Panc1 (cell line): Measurements from ENCODE around the gene FAM83B. TPM values are rescaled to one million over a fixed set of nuclear protein-coding genes. Genes with fewer than 3 reads are reported as not detected.

Source experiments
- ATAC-seq: fragments of 200-7000 bp; cut with Tn5 transposase; 2 replicates; pipeline ENCODE4 v1.9.1; 2020; ENCODE audit warnings: mild to moderate bottlenecking, moderate library complexity
- BruUV-seq: library from RNA; stranded (reverse); fragments of 400-500 nt; replicated peaks from 2 replicates; lab custom pipeline; 2021; lab: Mats Ljungman, UMichigan
- CTCF ChIA-PET: fragments of 300-600 bp; sonication (Branson Sonifier 250); formaldehyde crosslinking; loops from one replicate; lab custom pipeline; 2022; ENCODE audit warnings: antibody characterized with exemption; lab: Charles Lee
- POLR2A ChIA-PET: fragments of 300-600 bp; sonication (Branson Sonifier 250); formaldehyde crosslinking; loops from one replicate; lab custom pipeline; 2022; ENCODE audit warnings: antibody characterized with exemption; lab: Charles Lee
- DNase-seq: peaks from one replicate; pipeline ENCODE4 v3.0.0-alpha.2; 2010; ENCODE audit warnings: low read depth, low spot score
- H3K27ac ChIP-seq: 2 replicates; pipeline ENCODE4 v1.5.1; 2011; ENCODE audit warnings: mild to moderate bottlenecking, low read length, inconsistent platforms
- H3K27me3 ChIP-seq: fragments of 200-500 bp; sonication (Bioruptor generic); 2 replicates; pipeline ENCODE4 v1.6.0; 2014; ENCODE audit warnings: low read length, inconsistent platforms; ENCODE audit not compliant: control insufficient read depth, insufficient read depth
- H3K36me3 ChIP-seq: fragments of 200-500 bp; sonication (Bioruptor generic); 2 replicates; pipeline ENCODE4 v1.5.1; 2014; ENCODE audit warnings: inconsistent platforms, mild to moderate bottlenecking, low read length, moderate library complexity; ENCODE audit not compliant: control insufficient read depth, insufficient read depth
- H3K4me1 ChIP-seq: 2 replicates; pipeline ENCODE4 v1.5.1; 2011; ENCODE audit warnings: inconsistent platforms, mild to moderate bottlenecking, low read length, moderate library complexity; ENCODE audit not compliant: control insufficient read depth, insufficient read depth
- H3K4me3 ChIP-seq, 2 experiments: 2 replicates each; pipeline ENCODE4 v1.5.1; 2011 to 2012; ENCODE audit warnings: low read depth in 2 of 2, low read length in 2 of 2, mild to moderate bottlenecking in 2 of 2, inconsistent platforms in 1 of 2, moderate library complexity in 1 of 2
- H3K9me3 ChIP-seq: fragments of 200-500 bp; sonication (Bioruptor generic); 2 replicates; pipeline ENCODE4 v1.5.1; 2014; ENCODE audit warnings: low read depth, mild to moderate bottlenecking, inconsistent platforms, low read length, moderate library complexity; ENCODE audit not compliant: control insufficient read depth, insufficient read depth
- CTCF ChIP-seq: fragments of 450-650 bp; IDR thresholded peaks from 2 replicates; pipeline ENCODE4 v1.5.1; 2017; ENCODE audit warnings: mild to moderate bottlenecking
- POLR2AphosphoS5 ChIP-seq: IDR thresholded peaks from 2 replicates; pipeline ENCODE4 v1.6.1; 2012; ENCODE audit warnings: mild to moderate bottlenecking, low read depth, low read length, moderate library complexity
- SIN3A ChIP-seq: IDR thresholded peaks from 2 replicates; pipeline ENCODE4 v1.6.1; 2012; ENCODE audit warnings: low read depth, mild to moderate bottlenecking, low read length, moderate library complexity, borderline replicate concordance; ENCODE audit not compliant: insufficient read depth
- TCF7L2 ChIP-seq: IDR thresholded peaks from 2 replicates; pipeline ENCODE4 v1.6.1; 2011; ENCODE audit warnings: mild to moderate bottlenecking, low read depth, low read length, inconsistent platforms
- in situ Hi-C: cut with HindIII; loops from 2 replicates; pipeline ENCODE4 v1.10.0; 2016; ENCODE audit warnings: low sequenced_read_pairs, low pct_unique_long_range_greater_than_20kb
- intact Hi-C: fragments of 100-400 bp; cut with micrococcal nuclease; formaldehyde crosslinking; loops from one replicate; pipeline ENCODE4 v1.10.0; 2022; ENCODE audit not compliant: unreplicated experiment
- total RNA-seq: library from RNA; stranded (reverse); gene quantifications from one replicate; pipeline ENCODE4 v1.2.1, GENCODE V29; 2021; ENCODE audit not compliant: unreplicated experiment
- TF ChIP-seq, protein P1 (sequence below), 2 experiments: IDR thresholded peaks; 2 replicates each; pipeline ENCODE4 v1.6.1; 2011 to 2012; ENCODE audit warnings: low read depth in 2 of 2, control low read depth in 1 of 2, low read length in 1 of 2, mild to moderate bottlenecking in 1 of 2, moderate library complexity in 1 of 2; ENCODE audit not compliant: insufficient read depth in 1 of 2

FAM83B gene
- total RNA-seq, 1 experiment from 2014 or later: not detected

DNA sequence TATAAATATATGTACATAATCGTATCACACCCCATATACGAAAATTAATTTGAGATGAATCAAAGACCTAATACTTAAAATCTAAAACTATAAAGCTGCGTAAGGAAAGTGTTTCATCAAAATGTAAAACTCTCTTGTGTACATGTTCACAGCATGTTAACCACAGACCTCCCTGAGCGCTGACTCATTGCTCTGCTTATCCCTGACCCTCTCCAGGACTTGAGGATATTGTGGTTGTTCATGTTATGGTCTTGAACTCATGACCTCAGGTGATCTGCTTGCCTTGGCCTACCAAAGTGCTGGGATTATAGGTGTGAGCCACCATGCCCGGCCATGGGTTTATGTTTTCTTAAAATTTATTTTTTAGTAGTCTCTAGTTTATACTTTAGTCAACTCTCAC, 14.2 kb downstream of the FAM83B start:
- ChIA-PET POLR2A (no interaction called here), CTCF (no interaction called here)
- Histone ChIP-seq H3K4me1 (no peaks in the 10 kb centered on the region), H3K9me3 (no peaks in the 10 kb centered on the region), H3K36me3 (no peaks in the 10 kb centered on the region), H3K27me3 (no peaks in the 10 kb centered on the region), H3K27ac (no peak overlapping the region), H3K4me3 (no peak overlapping the region)
- in situ Hi-C loops (no loop called here), intact Hi-C loops (no loop called here)
- ATAC-seq (no peak), DNase-seq (no peak)
- no peak for TF ChIP-seq SIN3A
- TF ChIP-seq POLR2AphosphoS5: no peak
- BruUV-seq: no TSS peak

DNA sequence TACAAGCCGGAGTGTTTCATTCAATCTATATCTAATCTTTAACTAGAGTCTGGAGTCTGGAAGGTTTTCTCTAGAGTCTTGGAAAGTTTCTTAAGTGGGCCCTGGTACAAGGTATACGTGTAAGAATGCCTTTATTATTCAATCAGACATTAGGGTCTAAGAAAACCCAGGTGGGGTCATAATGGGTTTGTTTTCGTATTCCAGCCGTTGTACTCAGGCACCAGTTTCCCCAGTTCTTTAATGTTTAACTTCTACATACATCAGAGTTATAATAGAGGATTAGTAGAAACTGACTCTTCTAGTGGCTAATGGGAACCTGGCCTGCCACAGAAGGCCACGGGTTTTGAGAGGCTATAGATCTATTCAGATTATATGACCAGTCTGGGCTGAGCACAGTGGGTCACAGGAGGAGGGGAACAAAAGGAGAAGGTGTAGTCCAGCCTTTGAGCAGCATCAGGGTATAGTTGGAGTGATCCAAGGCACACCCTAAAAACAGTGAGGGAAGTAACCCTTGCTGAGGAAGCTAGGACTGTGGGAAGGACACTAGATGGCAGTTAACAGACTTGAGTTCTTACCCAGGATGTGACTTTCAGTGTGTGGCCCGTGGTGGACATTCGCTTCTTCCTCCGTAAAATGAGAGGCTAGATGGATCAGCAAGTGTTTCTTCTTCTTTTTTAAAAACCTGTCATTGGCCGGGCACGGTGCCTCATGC, 15.5 kb downstream of the FAM83B start:
- CTCF ChIA-PET: no interaction called here
- H3K9me3 ChIP-seq: no peaks in the 10 kb centered on the region
- intact Hi-C loops (no loop called here), in situ Hi-C loops (no loop called here)
- H3K4me3 ChIP-seq: no peak overlapping the region
- H3K27me3 ChIP-seq: no peaks in the 10 kb centered on the region
- no peaks in the 10 kb centered on the region for H3K36me3 ChIP-seq
- POLR2A ChIA-PET: no interaction called here
- no TSS peak for BruUV-seq
- no peaks in the 10 kb centered on the region for H3K4me1 ChIP-seq
- TF ChIP-seq SIN3A (no peak), TCF7L2 (no peak), POLR2AphosphoS5 (no peak), CTCF (no peak)
- TF ChIP-seq, protein P1, sequence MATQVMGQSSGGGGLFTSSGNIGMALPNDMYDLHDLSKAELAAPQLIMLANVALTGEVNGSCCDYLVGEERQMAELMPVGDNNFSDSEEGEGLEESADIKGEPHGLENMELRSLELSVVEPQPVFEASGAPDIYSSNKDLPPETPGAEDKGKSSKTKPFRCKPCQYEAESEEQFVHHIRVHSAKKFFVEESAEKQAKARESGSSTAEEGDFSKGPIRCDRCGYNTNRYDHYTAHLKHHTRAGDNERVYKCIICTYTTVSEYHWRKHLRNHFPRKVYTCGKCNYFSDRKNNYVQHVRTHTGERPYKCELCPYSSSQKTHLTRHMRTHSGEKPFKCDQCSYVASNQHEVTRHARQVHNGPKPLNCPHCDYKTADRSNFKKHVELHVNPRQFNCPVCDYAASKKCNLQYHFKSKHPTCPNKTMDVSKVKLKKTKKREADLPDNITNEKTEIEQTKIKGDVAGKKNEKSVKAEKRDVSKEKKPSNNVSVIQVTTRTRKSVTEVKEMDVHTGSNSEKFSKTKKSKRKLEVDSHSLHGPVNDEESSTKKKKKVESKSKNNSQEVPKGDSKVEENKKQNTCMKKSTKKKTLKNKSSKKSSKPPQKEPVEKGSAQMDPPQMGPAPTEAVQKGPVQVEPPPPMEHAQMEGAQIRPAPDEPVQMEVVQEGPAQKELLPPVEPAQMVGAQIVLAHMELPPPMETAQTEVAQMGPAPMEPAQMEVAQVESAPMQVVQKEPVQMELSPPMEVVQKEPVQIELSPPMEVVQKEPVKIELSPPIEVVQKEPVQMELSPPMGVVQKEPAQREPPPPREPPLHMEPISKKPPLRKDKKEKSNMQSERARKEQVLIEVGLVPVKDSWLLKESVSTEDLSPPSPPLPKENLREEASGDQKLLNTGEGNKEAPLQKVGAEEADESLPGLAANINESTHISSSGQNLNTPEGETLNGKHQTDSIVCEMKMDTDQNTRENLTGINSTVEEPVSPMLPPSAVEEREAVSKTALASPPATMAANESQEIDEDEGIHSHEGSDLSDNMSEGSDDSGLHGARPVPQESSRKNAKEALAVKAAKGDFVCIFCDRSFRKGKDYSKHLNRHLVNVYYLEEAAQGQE (IDR thresholded peaks at IDR 0.05; ENCODE audit: insufficient read depth in 1 of 2, low read depth in 2 of 2, low read length in 1 of 2): no peak
- no peak; the same call in 1 of the 2 replicates for ATAC-seq
- no peak for DNase-seq
- no peak overlapping the region for H3K27ac ChIP-seq

GRCh38 chr6:54864272-54864671, 17.7 kb downstream of the FAM83B start:
- H3K36me3 ChIP-seq: no peaks in the 10 kb centered on the region
- BruUV-seq: no TSS peak
- no peaks in the 10 kb centered on the region for H3K4me1 ChIP-seq
- intact Hi-C loops: no loop called here
- ChIA-PET POLR2A (no interaction called here), CTCF (no interaction called here)
- H3K27me3 ChIP-seq: no peaks in the 10 kb centered on the region
- ATAC-seq (no peak), DNase-seq (no peak)
- no peak overlapping the region for H3K4me3 ChIP-seq
- H3K9me3 ChIP-seq: no peaks in the 10 kb centered on the region
- in situ Hi-C loops: no loop called here
- H3K27ac ChIP-seq: no peak overlapping the region
- TF ChIP-seq TCF7L2 (no peak), CTCF (no peak), POLR2AphosphoS5 (no peak), SIN3A (no peak)
- TF ChIP-seq, protein P1 (IDR thresholded peaks at IDR 0.05; ENCODE audit: insufficient read depth in 1 of 2, low read depth in 2 of 2, low read length in 1 of 2): no peak
